ENCODE data around the gene DEDD.

The DEDD gene

DNA sequence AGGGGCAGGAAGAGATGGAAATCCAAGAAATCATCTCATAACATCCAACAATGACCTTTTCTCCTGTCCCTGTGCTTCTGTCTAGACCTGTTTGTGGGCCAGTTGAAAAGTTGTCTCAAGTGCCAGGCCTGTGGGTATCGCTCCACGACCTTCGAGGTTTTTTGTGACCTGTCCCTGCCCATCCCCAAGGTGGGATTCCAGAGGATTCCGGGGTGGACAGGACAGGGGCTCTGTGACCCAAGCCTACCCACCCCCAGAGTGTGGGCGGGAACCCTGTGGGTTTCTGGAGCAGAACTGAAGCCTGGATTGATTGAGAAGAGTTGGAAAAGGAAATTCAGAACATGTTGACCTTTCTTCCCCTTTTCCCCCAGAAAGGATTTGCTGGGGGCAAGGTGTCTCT, 31.3 kb upstream of the DEDD start:
- no peak for DNase-seq (ENCODE audit: low read depth in 3 of 3)

GRCh38 chr1:161162806-161163205, 30.3 kb upstream of the DEDD start:
- no peak for DNase-seq (ENCODE audit: low read depth in 3 of 3)

GRCh38 chr1:161162052-161162451, 29.6 kb upstream of the DEDD start:
- no peak for DNase-seq (ENCODE audit: low read depth in 3 of 3)

GRCh38 chr1:161161652-161162051, 29.2 kb upstream of the DEDD start:
- no peak for DNase-seq (ENCODE audit: low read depth in 3 of 3)

DNA sequence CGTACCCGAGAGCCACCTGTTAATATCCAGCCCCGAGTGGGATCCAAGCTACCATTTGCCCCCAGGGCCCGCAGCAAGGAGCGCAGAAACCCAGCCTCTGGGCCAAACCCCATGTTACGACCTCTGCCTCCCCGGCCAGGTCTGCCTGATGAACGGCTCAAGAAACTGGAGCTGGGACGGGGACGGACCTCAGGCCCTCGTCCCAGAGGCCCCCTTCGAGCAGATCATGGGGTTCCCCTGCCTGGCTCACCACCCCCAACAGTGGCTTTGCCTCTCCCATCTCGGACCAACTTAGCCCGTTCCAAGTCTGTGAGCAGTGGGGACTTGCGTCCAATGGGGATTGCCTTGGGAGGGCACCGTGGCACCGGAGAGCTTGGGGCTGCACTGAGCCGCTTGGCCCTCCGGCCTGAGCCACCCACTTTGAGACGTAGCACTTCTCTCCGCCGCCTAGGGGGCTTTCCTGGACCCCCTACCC, 28.2 kb upstream of the DEDD start:
- DNase-seq (ENCODE audit: low read depth in 3 of 3), result no peak

DNA sequence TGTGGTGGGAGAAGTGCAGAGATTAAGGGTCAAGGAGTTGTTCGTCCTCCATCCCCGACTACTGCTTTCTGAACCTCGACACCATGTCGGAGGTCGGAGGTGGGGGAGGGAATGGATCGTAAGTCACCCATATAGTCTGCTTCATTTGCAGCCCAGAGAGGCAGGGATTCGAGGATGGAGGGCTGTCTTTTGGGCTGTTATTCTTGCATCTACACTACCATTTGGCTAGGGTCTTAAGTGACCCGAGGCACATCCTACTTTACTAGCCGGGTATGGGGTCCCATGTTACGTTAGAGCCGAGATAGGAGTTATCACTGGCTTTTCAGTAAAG, 27.4 kb upstream of the DEDD start:
- no peak for DNase-seq (ENCODE audit: low read depth in 3 of 3)

DNA sequence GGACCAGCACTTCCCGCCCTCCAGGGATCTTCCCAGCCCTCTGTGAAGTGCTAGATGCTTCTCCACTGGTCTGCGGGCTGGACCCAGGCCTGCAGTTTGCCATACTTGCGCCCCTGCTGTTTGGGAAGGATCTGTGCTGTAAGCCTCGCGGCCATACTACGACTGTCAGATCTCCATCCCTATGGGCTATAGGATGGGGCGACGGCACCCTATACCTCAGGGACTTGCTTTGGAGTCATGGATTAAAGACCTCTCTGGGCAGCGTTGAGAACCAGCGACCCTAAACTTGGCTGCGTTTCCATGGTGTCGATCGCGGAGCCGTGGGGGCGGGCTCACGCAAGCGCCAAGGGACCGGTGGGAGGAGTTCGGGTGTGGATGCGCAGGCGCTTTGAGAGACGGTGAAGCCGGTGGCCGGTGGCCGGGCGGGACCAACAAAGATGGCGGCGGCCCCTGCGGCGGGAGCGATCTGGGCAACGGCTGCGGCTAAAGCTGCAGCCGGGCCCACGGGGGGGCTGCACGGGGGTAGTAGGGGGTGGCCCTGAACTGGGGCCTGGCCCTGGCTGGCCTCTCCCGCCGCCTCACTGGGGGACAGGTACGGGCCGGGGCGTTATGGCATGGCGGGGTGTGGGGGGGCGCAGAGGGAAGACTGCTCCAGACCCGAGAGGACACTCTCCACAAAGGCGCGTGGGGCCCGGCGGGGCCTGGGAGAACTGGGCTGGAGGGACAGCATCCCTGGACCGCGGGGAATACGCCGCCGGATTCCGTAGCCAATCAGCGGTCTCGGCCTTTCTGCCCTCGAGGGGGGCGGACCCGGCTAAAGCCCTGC, 26.8 kb upstream of the DEDD start, which contains the start of gene USP21:
Gene USP21, plus strand, starts transcription at position 414 of the 826 bp plus-strand sequence. CDS start 1,141 bp downstream, outside the sequence.
- peak; percentile 85 to 91 (median 86) for DNase-seq (ENCODE audit: low read depth in 3 of 3)

DNA sequence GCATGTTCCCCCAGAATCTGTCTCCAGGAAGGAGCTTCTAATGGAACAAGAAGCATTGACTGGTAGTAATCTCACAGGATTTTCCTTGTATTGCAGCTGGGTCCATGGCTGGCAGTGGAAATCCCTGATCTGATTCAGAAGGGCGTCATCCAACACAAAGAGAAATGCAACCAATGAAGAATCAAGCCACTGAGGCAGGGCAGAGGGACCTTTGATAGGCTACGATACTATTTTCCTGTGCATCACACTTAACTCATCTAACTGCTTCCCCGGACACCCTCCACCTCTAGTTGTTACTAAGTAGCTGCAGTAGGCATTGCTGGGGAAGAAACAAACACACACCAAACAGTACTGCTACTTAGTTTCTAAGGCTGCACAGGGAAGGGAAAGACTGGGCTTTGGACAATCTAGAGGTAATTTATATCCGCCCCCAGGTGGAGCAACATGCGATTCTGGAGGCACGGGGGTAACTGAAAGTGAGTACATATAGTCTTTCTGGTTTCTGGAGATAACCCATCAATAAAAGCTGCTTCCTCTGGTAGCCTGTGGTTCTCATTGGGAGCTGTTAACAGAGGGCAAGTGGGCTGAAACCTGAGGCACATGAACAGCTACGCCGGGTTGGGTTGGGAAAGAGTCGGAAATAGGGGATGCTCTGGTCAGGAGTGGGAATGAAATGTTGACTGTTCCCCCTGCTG, 26.0 kb upstream of the DEDD start:
- no peak for DNase-seq (ENCODE audit: low read depth in 3 of 3)

GRCh38 chr1:161157867-161158266, 25.4 kb upstream of the DEDD start:
- DNase-seq (ENCODE audit: low read depth in 3 of 3), result no peak

DNA sequence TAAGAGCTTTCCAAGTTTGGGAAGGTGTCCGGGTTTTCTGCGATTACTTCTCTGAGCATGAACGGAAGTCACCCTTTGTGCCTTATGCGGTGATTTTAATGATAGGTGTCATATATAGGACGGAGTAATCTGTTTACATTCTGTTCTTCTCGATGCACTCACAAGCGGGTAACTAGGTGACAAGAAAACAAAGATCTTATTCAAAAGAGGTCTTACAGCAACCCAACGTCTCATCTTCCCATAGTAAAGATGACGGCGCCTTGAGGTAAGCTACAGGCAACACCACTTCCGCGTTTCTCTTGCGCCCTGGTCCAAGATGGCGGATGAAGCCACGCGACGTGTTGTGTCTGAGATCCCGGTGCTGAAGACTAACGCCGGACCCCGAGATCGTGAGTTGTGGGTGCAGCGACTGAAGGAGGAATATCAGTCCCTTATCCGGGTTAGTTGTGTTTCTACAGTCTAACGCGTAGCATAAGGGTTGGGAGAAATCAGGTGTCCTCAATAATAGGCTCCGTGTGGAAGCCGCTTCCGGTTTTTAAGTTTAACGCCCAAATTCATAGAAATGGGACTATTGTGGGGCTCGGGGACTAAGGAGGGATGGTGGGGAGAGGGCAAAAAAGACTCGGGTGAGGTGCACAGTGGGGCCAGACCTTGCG, 21.3 kb upstream of the DEDD start, which contains the start of gene UFC1:
Gene UFC1, plus strand, starts transcription at position 297 of the 656 bp plus-strand sequence. Its CDS starts 20 bp downstream, at position 317.
- DNase-seq (ENCODE audit: low read depth in 3 of 3), result peak; percentile 56 to 72 (median 70)

- no peak for DNase-seq (ENCODE audit: low read depth in 3 of 3)
Observed at GRCh38 chr1:161153176-161153575, 20.7 kb upstream of the DEDD start.

- no peak for DNase-seq (ENCODE audit: low read depth in 3 of 3)
Observed at GRCh38 chr1:161145832-161146231, 13.4 kb upstream of the DEDD start.

DNA sequence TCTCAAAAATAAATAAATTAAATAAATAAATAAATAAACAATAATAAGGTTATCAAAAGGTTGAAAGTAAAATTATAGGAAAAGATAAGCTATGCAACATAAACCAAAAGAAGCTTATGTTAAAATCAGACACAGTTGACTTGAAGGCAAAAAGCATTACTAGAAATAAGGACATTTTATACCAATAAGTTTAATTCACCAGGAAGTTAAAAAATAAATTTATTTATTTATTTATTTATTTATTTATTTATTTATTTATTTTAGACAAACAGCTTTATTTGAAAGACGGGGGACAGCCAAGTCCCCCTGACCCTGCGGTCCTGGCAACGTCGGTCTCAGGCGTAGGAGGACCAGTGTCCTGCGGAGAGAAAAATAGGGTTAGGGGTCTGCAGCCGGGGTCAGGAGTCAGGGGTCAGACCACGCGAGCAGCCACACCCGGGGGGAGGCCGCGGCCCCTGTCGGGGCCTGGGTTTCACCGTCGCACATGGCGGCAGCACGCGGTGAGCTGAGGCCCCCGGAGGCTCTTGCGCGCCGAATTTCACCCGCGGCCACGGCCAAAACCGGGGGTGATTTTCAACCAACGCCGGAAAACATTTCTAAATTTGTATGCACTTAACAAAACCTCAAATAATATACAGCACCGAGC, 8.4 kb upstream of the DEDD start:
- DNase-seq (ENCODE audit: low read depth in 3 of 3), result no peak

- peak in 1 of 3 experiments; percentile 35 for DNase-seq (ENCODE audit: low read depth in 3 of 3)
Observed at GRCh38 chr1:161139766-161140165, 7.3 kb upstream of the DEDD start.

- no peak for DNase-seq (ENCODE audit: low read depth in 3 of 3)
Observed at GRCh38 chr1:161138431-161138830, 6.0 kb upstream of the DEDD start.

GRCh38 chr1:161137881-161138280, 5.4 kb upstream of the DEDD start:
- DNase-seq (ENCODE audit: low read depth in 3 of 3), result no peak

GRCh38 chr1:161133220-161133740, 813 bp upstream of the DEDD start:
- DNase-seq (ENCODE audit: low read depth in 3 of 3), result no peak

GRCh38 chr1:161131523-161132409, 701 bp downstream of the DEDD start:
- no peak for DNase-seq (ENCODE audit: low read depth in 3 of 3)

DNA sequence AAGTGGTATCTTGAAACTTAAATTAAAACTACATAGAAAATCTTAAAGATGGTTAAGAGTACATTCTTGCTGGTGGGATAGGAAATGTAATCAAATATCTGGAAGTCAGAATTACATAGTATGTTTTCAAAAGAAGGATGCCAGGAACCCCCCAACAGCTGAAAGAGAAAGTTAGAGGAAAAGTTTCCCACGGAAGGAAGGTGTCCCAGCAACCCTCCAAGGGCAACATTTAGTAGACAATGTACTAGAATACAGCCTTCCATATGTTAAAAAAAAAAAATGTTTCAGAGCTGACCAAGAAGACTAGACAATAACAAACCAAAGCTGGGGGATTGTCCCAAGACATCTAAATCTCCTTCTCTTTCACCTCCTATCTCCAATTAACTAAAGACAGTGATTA, 2.2 kb downstream of the DEDD start:
- no peak for DNase-seq (ENCODE audit: low read depth in 3 of 3)

GRCh38 chr1:161128591-161129420, 3.7 kb downstream of the DEDD start:
- DNase-seq (ENCODE audit: low read depth in 3 of 3), result no peak

Data from stimulated activated CD4-positive, alpha-beta T cell treated with anti-CD3 and anti-CD28 coated beads, TNF-alpha, amount 100 ng/mL, for 24 hours (primary cell).